Measurements from ENCODE around the gene KAT6B.
"Not testable (repeated sequence)": the region's sequence is repeated elsewhere in the genome, so short reads cannot be mapped to it uniquely, and the experiment has no call there.

Gene KAT6B

DNA sequence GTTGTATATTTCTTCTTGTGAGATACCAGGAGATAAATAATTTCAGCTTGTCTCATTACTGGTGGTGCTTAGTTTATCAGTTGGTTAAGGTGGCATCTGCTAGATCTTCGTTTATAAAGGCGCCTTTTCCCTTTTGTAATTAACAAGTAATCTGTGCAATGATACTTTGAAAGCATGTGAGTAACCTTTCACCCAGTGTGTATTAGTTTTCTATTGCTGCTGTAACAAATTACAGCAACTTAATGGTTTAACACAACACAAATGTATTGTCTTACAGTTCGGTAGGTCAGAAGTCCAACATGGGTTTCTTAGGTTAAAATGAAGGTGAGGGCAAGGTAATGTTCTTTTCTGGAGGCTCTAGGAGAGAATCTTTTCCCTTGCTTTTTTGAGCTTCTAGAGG is 30.5 kb downstream of the KAT6B start:
- DNase-seq (ENCODE audit: low read depth in 2 of 2, low spot score in 1 of 2): no peak

DNA sequence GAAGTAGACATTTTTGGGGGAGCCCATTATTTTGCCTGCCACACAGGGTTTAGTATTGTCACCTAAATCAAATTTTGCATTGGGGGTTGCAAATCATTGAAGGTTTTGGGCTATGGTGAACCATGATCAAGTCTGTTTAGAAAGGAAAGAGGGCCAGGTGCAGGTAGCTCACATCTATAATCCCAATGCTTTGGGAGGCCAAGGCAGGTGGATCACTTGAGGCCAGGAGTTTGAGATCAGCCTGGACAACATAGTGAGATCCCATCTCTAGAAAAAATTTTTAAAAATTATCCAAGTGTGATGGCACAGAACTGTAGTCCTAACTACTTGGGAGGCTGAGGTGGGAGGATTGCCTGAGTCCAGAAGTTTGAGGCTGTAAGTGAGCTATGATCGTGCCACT is 31.2 kb downstream of the KAT6B start:
- no peak for DNase-seq (ENCODE audit: low read depth in 2 of 2, low spot score in 1 of 2)

GRCh38 chr10:74859546-74859945 is 33.1 kb downstream of the KAT6B start:
- no peak for DNase-seq (ENCODE audit: low read depth in 2 of 2, low spot score in 1 of 2)

GRCh38 chr10:74862625-74863024 is 36.2 kb downstream of the KAT6B start:
- no peak for DNase-seq (ENCODE audit: low read depth in 2 of 2, low spot score in 1 of 2)

- DNase-seq (ENCODE audit: low read depth in 2 of 2, low spot score in 1 of 2): no peak
Measured at GRCh38 chr10:74863551-74863950, 37.2 kb downstream of the KAT6B start.

GRCh38 chr10:74867351-74867750 is 41.0 kb downstream of the KAT6B start:
- no peak for DNase-seq (ENCODE audit: low read depth in 2 of 2, low spot score in 1 of 2)

DNA sequence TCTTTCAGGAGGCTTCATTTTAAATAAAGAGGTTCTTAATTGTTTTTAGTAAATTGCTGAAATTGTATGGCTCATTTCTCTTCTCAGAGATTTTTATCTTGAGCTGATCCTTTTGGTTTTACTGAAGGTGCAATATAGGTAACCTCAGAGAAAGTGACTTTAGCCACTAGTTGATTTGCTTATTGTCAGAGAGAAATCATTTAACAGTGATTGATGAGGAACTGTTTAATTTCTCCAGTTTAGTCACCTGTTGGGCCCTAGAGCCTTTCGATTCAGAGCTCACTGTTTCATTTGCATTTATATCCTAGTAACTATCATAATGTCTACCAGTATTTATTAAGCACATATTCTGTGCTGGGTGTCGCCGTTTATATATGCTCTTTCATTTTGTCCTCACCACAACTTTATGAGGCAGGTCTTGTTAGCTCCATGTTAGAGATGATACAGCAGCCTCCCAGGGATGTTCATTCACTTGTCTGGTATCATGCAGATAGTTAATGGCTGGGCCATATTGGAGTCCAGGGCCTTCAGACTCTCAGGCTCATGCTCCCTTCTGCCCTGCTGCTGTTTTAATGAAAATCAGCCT is 42.1 kb downstream of the KAT6B start:
- no peak for DNase-seq (ENCODE audit: low read depth in 2 of 2, low spot score in 1 of 2)

DNA sequence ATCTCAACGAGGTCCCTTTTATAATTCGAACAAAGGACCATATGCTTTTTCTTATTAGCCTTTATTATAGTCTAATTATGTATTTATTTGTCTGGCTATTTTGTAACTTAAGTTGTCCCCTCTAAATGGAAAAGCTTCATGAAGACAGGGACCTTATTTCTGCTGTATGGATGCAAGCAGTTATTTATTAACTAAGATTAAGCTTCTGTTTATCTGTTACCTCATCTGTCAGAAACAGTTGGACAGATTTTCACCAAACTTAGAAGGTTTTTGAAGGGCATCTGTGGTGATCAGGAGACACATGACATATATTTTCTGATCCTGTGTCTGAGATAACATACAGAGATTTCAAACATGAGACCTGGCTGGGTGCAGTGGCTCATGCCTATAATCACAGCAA is 43.2 kb downstream of the KAT6B start:
- DNase-seq (ENCODE audit: low read depth in 2 of 2, low spot score in 1 of 2): no peak

GRCh38 chr10:74870191-74870590 is 43.8 kb downstream of the KAT6B start:
- no peak for DNase-seq (ENCODE audit: low read depth in 2 of 2, low spot score in 1 of 2)

- no peak for DNase-seq (ENCODE audit: low read depth in 2 of 2, low spot score in 1 of 2)
Measured at GRCh38 chr10:74871595-74872382, 45.4 kb downstream of the KAT6B start.

GRCh38 chr10:74873803-74874454 is 47.5 kb downstream of the KAT6B start:
- no peak for DNase-seq (ENCODE audit: low read depth in 2 of 2, low spot score in 1 of 2)

GRCh38 chr10:74874649-74875048 is 48.2 kb downstream of the KAT6B start:
- no peak for DNase-seq (ENCODE audit: low read depth in 2 of 2, low spot score in 1 of 2)

- DNase-seq (ENCODE audit: low read depth in 2 of 2, low spot score in 1 of 2): no peak
Measured at GRCh38 chr10:74875068-74875467, 48.7 kb downstream of the KAT6B start.

GRCh38 chr10:74875966-74876365 is 49.6 kb downstream of the KAT6B start:
- DNase-seq (ENCODE audit: low read depth in 2 of 2, low spot score in 1 of 2): no peak

DNA sequence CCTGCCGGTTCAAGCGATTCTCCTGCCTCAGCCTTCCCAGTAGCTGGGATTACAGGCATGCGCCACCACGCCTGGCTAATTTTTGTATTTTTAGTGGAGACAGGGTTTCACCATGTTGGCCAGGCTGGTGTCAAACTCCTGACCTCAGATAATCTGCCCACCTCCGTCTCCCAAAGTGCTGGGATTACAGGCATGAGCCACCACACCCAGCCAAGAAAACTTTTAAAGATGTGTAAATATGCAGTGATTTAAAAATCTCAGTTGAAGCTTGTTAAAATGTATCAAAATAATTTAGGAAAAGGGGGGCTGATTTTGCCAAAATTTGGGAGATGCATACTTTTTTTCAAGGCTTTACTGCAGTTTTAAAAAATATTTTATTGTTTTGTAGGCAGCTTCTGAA is 50.7 kb downstream of the KAT6B start:
- not testable (repeated sequence) for DNase-seq (ENCODE audit: low read depth in 2 of 2, low spot score in 1 of 2)

DNA sequence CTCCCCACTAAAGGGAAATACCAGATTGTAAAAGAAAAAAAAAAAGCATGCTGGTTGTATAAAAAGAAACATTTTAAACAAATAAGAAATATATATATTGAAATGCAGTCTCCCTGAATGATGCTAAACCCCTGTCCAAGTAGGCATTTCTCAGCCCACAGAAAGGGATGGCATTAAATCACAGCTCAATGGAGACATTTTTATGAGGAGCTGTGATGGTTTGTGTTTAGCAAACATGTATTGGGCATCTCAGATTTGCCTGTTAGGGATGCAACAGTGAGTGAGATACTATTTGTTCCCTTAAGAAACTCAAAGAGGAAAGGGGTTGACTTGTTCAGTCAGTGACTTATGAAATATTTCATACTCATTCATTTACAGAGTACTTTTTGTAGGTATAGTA is 51.5 kb downstream of the KAT6B start:
- no peak for DNase-seq (ENCODE audit: low read depth in 2 of 2, low spot score in 1 of 2)

DNA sequence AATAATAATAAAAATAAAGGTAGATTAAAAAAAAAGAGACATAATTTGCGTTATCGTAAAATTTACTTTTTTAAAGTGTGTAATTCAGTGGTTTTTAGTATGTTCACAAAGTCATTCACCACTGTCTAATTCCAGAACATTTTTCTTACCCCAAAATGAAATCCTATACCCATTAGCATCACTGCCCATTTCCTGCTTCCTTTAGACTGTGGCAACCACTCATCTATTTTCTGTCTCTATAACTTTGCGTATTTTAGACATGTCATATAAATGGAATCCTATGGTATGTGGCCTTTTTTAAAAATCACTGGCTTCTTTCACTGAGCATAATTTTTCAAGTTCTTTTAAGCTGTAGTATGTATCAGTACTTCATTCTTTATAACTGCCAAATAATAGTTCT is 53.6 kb downstream of the KAT6B start:
- DNase-seq (ENCODE audit: low read depth in 2 of 2, low spot score in 1 of 2): no peak

DNA sequence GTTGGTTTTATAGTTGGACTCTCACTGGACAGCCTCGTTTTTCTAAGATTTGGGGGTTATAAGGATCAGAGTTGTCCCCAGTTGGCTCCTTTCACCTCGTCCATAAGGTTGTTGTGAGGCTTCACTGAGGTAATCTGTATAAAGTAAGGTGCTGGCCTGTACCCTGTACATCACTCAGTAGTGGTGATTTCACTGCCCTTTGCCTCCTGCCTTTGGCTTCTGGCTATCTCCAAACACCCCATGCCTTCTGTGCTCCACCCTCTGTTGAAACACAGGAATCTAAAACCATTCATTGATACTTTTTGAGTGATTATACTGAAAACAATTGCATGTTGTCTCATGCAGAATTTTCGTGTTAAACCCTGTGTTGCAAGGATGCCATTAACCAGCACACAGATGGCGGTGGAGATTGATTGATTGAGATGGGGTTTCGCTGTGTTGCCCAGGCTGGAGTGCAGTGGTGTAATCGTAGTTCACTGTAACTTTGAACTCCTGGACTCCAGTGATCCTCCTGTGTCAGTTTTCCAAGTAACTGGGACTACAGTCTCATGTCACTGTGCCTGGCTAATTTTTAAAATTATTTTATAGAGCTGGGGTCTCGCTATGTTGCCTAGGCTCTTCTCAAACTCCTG is 55.0 kb downstream of the KAT6B start:
- no peak for DNase-seq (ENCODE audit: low read depth in 2 of 2, low spot score in 1 of 2)

DNA sequence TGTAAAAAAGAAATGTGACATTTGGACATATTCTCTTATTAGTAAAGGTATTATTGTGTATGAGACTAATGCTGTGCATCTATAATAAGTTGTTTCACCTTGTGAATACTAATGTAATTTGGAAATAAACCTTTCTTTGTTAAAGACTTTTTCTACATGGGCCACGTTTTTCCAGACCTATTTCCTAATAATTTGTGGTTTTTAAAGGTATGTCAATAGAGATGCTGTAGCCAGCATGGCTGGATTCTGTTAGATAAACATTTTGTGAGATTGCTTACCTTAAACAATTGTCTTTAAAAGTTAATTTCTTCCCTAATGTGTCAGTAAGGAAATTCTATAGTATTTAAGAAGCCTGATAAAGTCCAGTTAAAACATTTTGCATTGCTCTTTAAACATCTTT is 56.0 kb downstream of the KAT6B start:
- no peak for DNase-seq (ENCODE audit: low read depth in 2 of 2, low spot score in 1 of 2)

DNA sequence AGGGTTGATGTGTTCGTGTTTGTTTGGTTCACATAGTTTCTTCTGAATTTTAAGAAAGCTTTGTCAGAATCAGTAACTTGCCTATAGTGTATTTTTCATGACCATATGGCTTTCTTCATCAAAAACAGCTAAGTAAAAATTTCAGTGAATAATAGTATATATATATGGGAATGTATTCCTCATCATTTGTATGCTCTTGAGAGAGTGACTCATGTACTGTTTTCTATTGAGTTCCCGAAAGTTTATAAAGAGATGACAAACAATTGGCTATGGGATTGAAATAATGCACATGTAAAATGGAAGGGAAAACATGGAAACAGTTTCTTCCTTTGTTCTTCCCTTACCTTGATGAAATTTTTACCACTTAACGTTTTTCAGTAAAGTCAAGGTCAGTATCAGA is 56.4 kb downstream of the KAT6B start:
- no peak for DNase-seq (ENCODE audit: low read depth in 2 of 2, low spot score in 1 of 2)

DNA sequence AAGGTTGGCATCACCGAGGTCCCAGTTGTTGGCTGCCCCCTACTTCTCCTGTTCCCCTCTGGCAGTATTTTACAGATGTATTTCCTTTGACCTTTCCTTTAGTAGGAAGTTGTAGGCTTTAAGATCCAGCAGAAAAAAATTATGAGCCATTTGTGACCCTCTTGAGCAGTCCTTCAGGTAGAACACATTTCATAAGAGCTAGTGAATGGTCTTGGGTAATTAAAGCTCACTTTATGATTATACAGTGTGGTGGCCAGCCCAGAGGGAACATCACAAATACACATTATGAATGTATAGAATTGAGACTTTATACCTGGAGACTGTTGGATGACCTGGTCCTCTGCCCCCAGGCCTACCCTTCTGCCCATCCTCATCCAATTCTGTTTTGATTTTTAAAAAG is 57.0 kb downstream of the KAT6B start:
- no peak for DNase-seq (ENCODE audit: low read depth in 2 of 2, low spot score in 1 of 2)

All from stimulated activated CD8-positive, alpha-beta memory T cell treated with anti-CD3 and anti-CD28 coated beads, Interleukin-4, amount 100 ng/mL, for 1 hour (primary cell).